ENCODE data around the gene HEATR1.
A peak's percentile ranks its signal among the peaks of the same experiment; 100 is the strongest.

The HEATR1 gene

GRCh38 chr1:236524142-236524894 is 80.0 kb downstream of the HEATR1 start:
- peak overlapping the region; percentile 99 for H3K27ac ChIP-seq
- TF ChIP-seq CTCF (conservative IDR thresholded peaks at IDR 0.05) = no peak

GRCh38 chr1:236523704-236524141 is 80.6 kb downstream of the HEATR1 start, which contains the start of gene LGALS8:
Gene LGALS8 (plus strand): TSS chr1:236523982. CDS start chr1:236526071, 2,089 bp downstream.
- H3K27ac ChIP-seq = peak within 1 kb of the TSS; percentile 99
- TF ChIP-seq CTCF (conservative IDR thresholded peaks at IDR 0.05) = no peak

GRCh38 chr1:236522937-236523703 is 81.2 kb downstream of the HEATR1 start:
- peak overlapping the region; percentile 99 for H3K27ac ChIP-seq
- no peak for TF ChIP-seq CTCF (conservative IDR thresholded peaks at IDR 0.05)

DNA sequence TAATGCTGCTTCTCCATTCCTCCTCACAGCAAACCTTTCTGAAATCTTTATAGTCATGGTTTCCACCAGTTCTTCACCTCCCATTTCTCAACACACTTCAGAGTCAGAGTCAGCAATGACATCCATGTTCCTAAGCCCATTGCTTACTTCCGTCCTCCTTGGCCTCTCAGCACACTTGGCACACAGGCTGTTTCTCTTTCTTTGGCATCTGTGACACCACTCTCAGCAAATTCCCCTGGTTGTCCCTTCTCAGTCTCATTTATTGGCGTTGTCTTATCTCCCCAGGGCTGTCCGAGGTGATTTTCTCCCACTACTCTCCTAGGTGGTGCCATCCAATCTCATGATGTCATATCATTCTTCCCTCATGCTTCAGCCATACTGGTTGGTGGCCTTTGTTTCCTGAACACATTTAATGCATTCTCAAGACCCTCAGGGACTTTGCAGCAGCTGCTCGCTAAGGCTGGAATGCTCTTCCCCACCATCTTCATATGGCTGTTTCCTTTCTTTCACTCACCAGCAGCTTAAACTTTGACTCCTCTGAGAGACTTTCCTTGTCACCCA is 83.8 kb downstream of the HEATR1 start:
- no peak for TF ChIP-seq CTCF (conservative IDR thresholded peaks at IDR 0.05)

DNA sequence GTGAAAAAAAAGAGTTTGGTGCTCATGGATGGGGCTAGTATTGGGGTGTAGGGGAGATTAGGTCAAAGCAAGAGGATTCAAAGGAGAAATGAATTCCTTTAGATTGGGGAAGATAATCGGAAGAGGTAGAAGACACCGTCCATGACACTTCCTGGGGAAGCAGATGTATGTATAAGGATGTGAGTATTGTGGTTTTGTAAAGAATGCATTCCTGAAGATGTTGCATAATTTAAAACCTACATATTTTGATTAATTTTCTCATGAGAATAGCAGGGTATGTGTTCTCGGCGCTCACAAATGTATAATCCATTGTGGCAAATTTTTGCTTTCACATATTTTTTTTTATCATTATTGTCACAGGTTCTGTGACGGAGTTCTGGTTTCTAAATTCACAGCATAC is 86.0 kb downstream of the HEATR1 start:
- H3K27ac ChIP-seq = peak overlapping the region; percentile 99
- TF ChIP-seq CTCF (conservative IDR thresholded peaks at IDR 0.05) = no peak

More for the DNA sequence above, 83.8 kb downstream of the HEATR1 start:
- no peak overlapping the region; the same call in 1 of the 2 replicates for H3K27ac ChIP-seq

DNA sequence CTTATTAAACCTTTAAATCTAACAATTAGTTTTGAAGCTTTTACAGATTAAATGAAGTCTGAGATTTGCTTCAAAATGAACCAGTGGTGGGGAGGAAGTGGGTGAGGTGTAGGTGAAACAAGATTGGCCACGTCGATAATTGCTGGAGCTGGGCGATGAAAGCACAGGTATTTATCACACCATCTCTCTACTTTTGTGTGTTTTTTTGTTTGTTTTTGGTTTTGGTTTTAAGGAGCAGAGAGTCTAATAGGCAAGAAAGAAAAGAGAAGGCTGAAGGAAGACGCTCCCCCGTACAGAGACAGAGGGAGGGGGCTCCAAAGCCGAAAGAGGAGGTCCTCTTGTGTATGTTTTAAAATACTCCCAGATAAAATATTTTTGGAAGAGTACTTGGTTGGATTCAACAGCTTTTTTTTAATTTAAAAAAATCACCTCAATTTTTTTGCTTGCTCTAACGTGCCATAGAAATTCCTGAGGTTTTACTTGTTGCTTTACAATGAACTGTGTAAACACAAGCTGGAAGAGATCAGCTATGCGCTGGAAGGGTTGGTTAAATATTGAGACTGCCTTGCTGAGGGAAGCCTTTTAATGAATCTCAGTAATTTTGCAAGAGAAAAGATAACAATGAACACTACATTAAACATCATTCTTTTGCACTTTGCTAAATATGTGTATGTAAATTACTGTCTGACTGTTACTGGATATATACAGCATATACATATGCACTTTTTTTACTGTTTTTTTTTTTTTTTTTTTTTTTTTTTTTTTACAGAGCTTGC is 87.2 kb downstream of the HEATR1 start:
- peak overlapping the region; percentile 99 for H3K27ac ChIP-seq
- no peak for TF ChIP-seq CTCF (conservative IDR thresholded peaks at IDR 0.05)

All from VCaP (cell line).